ENCODE measurements around the gene PLD4.

- no peak for TF ChIP-seq POLR2AphosphoS5 (IDR thresholded peaks at IDR 0.05; ENCODE audit: borderline replicate concordance, low read depth, low read length)
- no peak for TF ChIP-seq EZH2 (IDR thresholded peaks at IDR 0.05)
Measured at GRCh38 chr14:104926619-104927431, 2.1 kb downstream of the PLD4 start.

All from SK-N-MC (cell line).